GM21367 (cell line): ENCODE measurements around the gene MICU1.
"Not testable (repeated sequence)": the region's sequence is repeated elsewhere in the genome, so short reads cannot be mapped to it uniquely, and the experiment has no call there.

Experiments used
- ATAC-seq: cut with Tn5 transposase; IDR thresholded peaks from one replicate; pipeline ENCODE4 v1.9.1; 2021; ENCODE audit not compliant: unreplicated experiment

Gene MICU1

DNA sequence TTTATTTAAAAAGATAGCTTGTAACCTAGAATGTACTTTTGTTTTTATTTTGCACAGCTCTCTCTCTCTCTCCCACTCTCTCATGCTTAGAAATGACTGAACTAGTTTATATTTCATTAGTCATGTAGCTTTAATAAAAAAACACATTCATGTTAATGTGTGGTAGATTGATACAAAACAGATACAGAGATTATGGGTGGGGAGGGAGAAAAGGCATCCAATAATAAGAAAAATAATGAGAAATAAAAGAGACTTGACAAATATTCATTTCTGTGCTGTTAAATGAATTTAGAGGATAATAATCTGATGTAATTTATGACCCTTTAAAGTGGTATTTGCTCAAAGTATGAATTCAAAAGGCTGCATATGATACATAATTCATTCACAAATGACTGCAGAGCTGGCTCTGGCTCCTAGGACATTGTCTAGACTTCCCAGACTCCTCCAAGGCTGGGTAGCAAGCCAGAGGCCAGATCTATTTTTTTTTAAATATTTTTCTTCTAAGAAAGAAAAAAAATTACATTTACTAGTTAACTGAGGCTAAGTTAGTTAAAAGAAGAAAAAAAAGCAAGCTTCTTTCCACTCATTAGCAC lies 165.5 kb downstream of the MICU1 start:
- ATAC-seq = no peak

DNA sequence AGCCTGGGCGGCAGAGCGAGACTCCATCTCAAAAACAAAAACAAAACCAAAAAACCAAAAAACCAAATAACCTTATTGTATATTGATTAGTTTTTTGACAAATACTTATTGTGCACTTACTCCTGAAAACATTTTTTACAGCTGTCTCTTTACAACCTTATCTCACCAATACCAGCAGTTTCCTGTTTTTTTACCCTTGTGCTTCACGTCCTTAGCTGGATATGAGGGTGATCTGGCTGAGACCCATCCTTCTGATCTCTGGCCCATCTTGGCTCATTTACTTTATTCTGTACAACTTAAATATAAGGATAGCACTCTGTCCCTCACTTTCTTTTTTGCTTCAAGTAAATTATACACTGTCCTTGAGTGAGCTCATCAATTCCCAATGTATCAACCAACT lies 166.6 kb downstream of the MICU1 start:
- no peak for ATAC-seq

DNA sequence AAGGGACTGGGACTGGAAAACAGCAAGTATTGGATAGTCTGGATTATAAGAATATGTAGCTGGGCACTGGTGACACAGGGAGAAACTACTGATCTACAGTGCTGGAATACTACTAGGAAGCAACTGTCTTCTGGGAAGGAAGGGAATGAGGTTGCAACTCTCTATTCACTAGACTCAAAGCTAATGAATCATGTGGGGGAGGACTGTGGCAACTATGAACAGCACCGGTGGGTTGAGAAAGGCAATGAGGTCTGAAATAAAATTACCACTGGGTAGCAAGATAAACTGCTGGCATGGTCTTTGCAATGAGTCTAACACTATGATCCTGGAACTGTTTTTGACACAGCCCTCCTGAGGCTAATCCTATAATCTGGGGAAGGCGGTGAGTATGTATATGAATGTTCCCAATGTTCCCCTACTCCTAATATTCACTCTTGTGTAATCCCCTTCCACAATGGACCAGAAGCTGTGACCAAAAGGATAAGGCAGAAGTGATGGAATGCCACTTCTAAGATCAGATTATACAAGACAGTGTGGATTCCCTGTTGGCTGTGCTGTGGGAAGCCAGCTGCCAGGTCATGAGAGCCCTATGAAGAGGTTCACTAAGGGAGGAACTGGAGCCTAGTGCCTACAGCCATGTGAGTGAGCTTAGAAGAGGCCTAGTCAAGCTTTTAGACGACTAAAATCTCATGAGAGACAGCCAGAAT lies 169.8 kb downstream of the MICU1 start:
- ATAC-seq = no peak

- ATAC-seq = no peak
Measured at GRCh38 chr10:72449941-72450441, 175.9 kb downstream of the MICU1 start.

DNA sequence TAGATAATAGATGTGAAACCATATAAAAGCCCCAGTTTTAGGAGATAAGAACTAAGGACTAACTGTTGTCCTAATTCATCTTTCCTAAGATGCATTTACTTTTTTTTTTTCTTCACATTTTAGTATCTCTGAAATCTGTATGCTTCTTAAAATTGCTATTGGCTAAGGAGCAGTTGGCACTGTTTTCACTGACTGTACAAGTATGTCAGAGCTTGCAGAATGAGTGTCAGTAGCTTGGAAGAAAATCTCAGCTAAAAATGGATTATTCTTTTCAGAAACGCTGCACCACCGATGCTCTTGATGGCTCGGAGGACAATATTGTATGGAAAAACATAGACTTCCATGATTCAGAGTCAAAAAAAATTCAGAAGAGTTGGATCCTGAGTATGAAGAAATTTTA lies 180.0 kb downstream of the MICU1 start:
- no peak for ATAC-seq

DNA sequence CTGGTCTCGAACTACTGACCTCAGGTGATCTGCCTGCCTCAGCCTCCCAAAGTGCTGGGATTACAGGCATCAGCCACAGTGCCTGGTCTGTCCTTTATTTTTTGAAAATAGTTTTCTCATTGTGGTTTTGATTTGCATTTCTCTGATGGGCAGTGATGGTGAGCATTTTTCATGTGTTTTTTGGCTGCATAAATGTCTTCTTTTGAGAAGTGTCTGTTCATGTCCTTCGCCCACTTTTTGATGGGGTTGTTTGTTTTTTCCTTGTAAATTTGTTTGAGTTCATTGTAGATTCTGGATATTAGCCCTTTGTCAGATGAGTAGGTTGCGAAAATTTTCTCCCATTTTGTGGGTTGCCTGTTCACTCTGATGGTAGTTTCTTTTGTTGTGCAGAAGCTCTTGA lies 182.9 kb downstream of the MICU1 start:
- ATAC-seq = not testable (repeated sequence)

DNA sequence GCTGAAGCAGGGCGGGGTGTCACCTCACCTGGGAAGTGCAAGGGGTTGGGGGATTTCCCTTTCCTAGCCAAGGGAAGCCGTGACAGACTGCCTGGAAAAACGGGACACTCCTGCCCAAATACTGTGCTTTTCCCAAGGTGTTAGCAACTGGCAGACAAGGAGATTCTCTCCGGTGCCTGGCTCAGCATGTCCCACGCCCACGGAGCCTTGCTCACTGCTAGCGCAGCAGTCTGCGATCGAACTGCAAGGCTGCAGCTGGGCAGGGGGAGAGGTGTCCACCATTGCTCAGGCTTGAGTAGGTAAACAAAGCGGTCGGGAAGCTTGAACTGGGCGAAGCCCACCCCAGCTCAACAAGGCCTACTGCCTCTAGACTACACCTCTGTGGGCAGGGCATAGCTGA lies 190.3 kb downstream of the MICU1 start:
- no peak for ATAC-seq

- not testable (repeated sequence) for ATAC-seq
Measured at GRCh38 chr10:72430936-72431335, 194.9 kb downstream of the MICU1 start.

GRCh38 chr10:72429931-72430330 lies 195.9 kb downstream of the MICU1 start:
- ATAC-seq = no peak

DNA sequence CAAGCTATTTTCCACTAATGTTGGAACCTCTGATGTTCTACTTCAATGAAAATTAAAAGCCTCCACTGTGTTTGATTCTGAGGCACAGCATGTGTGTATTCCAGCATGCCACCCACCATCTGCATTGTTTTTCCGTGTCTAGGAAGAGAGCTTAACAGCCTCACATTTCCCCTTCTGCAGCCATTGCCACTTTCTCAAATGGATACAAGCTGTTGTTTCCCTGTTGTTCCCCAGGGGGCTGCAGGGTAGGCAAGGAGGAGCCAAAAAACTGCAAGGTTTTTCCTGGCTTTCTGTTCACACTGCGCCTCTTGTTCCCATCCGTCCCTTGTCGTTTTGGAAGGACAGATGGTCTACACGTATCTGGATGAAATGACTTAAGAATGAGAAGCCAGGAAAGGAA lies 198.9 kb downstream of the MICU1 start:
- no peak for ATAC-seq

- no peak for ATAC-seq
Measured at GRCh38 chr10:72425133-72425532, 200.7 kb downstream of the MICU1 start.

DNA sequence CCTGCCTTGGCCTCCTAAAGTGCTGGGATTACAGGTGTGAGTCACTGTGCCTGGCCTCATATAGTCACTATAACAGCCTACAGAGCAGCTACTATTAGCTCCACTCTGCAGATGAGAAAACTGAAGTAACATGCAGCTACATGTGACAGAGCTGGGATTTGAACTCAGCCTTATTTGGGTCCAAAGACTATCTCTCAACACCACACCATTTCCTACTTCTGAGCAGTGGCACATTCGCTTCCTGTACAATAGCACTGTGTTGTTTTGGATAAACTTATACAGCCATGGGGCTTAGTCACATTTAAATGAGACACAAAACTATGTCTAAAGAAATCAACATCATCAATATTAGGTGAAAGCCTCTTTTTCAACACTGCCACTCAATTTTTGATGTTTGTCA lies 201.3 kb downstream of the MICU1 start:
- ATAC-seq = no peak

GRCh38 chr10:72423426-72423825 lies 202.5 kb downstream of the MICU1 start:
- no peak for ATAC-seq

- ATAC-seq = no peak
Measured at GRCh38 chr10:72421885-72422540, 203.9 kb downstream of the MICU1 start.

GRCh38 chr10:72419241-72419640 lies 206.6 kb downstream of the MICU1 start:
- ATAC-seq = no peak

DNA sequence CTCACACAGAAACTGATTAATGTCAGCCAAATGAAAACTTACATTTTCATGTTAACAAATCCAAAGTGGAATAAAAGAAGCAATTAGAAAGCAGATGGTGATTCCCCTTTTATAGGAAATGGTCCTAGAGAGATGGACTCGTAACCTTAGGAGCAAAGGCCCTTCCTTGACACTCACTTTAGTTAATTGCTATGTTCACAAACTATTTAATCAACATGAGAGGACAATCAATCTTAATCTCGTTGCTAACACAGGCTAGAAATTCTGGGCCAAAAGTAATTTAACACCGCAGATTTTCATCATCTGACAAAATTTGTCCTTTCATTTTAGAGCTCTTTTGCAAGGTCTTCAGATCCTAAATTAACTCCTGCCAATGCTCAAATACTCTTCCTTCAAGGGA lies 207.2 kb downstream of the MICU1 start:
- no peak for ATAC-seq

DNA sequence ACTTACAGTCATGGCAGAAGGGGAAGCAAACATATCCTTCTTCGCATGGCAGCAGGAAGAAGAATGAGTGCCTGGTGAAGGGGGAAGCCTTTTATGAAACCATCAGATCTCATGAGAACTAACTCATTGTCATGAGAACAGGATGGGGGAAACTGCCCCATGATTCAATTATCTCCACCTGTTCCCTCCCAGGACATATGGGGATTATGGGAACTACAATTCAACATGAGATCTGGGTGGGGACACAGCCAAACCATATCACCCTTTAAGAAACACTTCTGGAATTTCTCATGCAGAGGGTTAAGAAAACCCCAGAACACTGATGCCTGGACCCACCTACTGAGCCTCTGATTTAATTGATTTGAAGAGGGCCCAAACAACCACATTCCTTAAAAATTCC lies 207.9 kb downstream of the MICU1 start:
- no peak for ATAC-seq

DNA sequence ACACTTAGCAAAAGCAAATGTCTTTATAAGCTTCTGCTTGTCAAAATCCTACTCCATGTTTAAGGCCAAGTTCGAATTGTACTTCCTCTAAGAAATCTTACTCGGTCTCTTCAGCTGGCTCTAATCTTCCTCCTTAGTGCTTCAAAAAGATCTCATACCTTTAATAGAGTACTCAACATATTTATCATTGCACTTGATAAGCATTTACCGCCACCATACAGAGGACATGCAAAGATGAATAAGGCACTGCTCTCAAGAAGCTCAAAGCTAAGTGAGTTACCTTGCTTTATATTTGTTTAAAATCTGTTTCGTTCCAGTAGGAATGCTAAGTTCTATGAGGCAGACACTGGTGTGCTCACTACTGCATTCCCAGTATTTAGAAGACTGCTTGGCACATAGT lies 209.2 kb downstream of the MICU1 start:
- no peak for ATAC-seq

- no peak for ATAC-seq
Measured at GRCh38 chr10:72414642-72415041, 211.2 kb downstream of the MICU1 start.

DNA sequence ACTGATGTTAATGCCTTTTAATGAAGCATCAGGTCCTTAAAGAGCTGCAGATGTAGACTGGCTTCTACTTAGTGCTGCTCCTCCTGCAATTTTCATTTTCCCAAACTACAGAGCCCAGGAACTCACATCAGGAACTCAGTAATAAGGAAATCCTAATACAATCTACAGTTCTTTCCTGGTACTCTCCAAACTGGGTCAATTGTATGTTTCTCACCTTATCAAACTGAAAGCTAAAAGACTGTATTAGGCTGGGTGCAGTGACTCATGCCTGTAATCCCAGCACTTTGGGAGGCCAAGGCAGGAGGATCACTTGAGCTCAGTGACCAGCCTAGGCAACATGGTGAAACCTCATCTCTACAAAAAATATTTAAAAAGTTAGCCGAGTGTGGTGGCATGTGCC lies 216.7 kb downstream of the MICU1 start:
- ATAC-seq = no peak

DNA sequence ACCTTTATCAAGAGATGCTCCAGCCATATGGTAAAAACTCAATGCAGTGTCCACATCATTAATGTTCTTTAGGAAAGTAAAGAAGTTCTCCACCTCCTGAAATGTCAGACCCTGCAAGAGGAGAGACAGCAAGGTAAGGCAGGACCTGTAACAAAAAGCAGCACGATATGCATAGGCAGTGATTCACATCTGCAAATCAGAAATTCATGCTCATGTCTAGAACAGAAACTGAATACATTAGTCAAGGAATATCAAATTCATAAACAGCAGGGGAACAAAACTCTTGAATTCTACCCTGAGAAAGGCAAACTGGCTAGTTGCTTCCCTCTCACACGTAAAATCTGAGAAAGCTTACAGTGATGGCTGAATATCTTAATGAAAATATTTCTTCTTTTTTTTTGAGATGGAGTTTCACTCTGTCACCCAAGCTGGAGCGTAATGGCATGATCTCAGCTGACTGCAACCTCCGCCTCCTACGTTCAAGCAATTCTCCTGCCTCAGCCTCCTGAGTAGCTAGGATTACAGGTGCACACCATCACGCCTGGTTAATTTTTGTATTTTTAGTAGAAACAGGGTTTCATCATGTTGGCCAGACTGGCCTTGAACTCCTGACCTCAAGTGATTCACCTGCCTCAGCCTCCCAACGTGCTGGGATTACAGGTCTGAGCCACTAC lies 217.8 kb downstream of the MICU1 start:
- ATAC-seq = no peak

GRCh38 chr10:72407471-72407870 lies 218.4 kb downstream of the MICU1 start:
- ATAC-seq = no peak
